HepG2 (cell line): ENCODE results near the gene SAMD4A.

ENCODE experiments used
- FIP1L1 ChIP-seq: fragments of 200-400 bp; formaldehyde crosslinking; IDR thresholded peaks from 2 replicates; pipeline ENCODE4 v1.6.1; 2018; ENCODE audit warnings: low read depth, mild to moderate bottlenecking, low read length, moderate library complexity, borderline replicate concordance; ENCODE audit not compliant: insufficient read depth
- MTERF4 ChIP-seq: sonication (generic); formaldehyde crosslinking; IDR thresholded peaks from 2 replicates; pipeline ENCODE4 v1.8.0; 2023; ENCODE audit warnings: mild to moderate bottlenecking, missing genetic modification reagents
- RAD51 ChIP-seq: fragments of 450-650 bp; IDR thresholded peaks from 2 replicates; pipeline ENCODE4 v1.6.1; 2016; ENCODE audit warnings: borderline replicate concordance
- REST ChIP-seq, 2 experiments: IDR thresholded peaks; 2 replicates each; pipeline ENCODE4 v1.6.1; 2011 to 2012; ENCODE audit warnings: low read length in 2 of 2, borderline replicate concordance in 1 of 2, low read depth in 1 of 2, mild to moderate bottlenecking in 1 of 2, moderate library complexity in 1 of 2
- RXRA ChIP-seq: sonication (generic); formaldehyde crosslinking; IDR thresholded peaks from 2 replicates; pipeline ENCODE4 v1.5.1; 2020; ENCODE audit warnings: missing genetic modification reagents
- SMC3 ChIP-seq: IDR thresholded peaks from 2 replicates; pipeline ENCODE4 v1.6.1; 2011; ENCODE audit warnings: low read length, improper control_type of control experiment

- TF ChIP-seq SMC3 (no peak), FIP1L1 (no peak), REST (IDR thresholded peaks at IDR 0.05; ENCODE audit: borderline replicate concordance in 1 of 2, low read depth in 1 of 2, low read length in 2 of 2) (no peak), RAD51 (no peak), RXRA (CRISPR knock-in tag) (no peak), MTERF4 (no peak)
These were observed 249.5 kb downstream of the SAMD4A start for GRCh38 chr14:54816450-54816849.
